Measurements from ENCODE around the gene UCMA. TPM values are rescaled to one million over a fixed set of nuclear protein-coding genes. Genes with fewer than 3 reads are reported as not detected.

UCMA gene
- total RNA-seq, 4 donors from 2014 or later = not detected

DNA sequence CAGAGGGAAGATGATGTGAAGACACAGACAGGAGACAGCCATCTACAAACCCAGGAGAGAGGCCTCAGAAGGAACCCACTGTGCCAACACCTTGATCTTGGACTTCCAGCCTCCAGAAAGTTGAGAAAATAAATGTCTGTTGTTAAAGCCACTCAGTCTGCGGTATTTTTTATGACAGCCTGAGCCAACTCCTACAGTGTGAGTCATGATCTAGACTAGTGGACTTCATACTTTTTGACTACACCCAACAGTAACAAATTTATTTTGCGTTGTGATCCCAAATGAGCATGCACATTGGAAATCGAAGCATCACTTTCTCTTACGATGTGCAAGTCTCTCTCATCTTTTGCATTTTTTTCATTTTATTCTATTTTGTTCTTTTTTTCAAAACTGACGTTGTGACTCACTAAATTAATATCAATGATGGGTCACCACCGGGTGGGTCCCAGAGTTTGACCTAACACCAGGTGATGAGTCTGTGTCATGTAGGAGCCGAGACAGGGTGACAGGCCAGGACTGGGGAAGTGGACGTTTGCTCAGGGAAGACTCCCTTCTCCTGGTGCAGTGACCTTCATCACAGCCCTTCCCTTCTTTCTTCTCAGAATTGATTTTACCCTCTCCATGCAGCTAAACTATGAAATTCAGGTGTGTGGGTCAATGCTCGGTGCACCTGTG is 36.8 kb upstream of the UCMA start:
- Histone ChIP-seq H3K4me1 (peaks cover 0 to 18% (median 0%) of the 10 kb centered on the region in 3 donors), H3K27me3 (no peaks in the 10 kb centered on the region), H3K36me3 (peaks cover 0 to under 1% of the 10 kb centered on the region in 2 donors), H3K27ac (peak overlapping the region in 1 of 4 donors; percentile 44), H3K9me3 (no peaks in the 10 kb centered on the region), H3K4me3 (no peak overlapping the region)
- WGBS, 2 donors (ENCODE audit: low coverage in 1 of 2) = 74 to 88% methylated on average over 5 to 6 of the region's 9 CpGs
- no peak for TF ChIP-seq POLR2A (IDR thresholded peaks at IDR 0.05)
- TF ChIP-seq, protein P1, sequence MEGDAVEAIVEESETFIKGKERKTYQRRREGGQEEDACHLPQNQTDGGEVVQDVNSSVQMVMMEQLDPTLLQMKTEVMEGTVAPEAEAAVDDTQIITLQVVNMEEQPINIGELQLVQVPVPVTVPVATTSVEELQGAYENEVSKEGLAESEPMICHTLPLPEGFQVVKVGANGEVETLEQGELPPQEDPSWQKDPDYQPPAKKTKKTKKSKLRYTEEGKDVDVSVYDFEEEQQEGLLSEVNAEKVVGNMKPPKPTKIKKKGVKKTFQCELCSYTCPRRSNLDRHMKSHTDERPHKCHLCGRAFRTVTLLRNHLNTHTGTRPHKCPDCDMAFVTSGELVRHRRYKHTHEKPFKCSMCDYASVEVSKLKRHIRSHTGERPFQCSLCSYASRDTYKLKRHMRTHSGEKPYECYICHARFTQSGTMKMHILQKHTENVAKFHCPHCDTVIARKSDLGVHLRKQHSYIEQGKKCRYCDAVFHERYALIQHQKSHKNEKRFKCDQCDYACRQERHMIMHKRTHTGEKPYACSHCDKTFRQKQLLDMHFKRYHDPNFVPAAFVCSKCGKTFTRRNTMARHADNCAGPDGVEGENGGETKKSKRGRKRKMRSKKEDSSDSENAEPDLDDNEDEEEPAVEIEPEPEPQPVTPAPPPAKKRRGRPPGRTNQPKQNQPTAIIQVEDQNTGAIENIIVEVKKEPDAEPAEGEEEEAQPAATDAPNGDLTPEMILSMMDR (IDR thresholded peaks at IDR 0.05) = no peak
- TF ChIP-seq POLR2AphosphoS5 (IDR thresholded peaks at IDR 0.05) = no peak
- no peak for TF ChIP-seq EP300 (IDR thresholded peaks at IDR 0.05)
- ATAC-seq = peak; percentile 62

DNA sequence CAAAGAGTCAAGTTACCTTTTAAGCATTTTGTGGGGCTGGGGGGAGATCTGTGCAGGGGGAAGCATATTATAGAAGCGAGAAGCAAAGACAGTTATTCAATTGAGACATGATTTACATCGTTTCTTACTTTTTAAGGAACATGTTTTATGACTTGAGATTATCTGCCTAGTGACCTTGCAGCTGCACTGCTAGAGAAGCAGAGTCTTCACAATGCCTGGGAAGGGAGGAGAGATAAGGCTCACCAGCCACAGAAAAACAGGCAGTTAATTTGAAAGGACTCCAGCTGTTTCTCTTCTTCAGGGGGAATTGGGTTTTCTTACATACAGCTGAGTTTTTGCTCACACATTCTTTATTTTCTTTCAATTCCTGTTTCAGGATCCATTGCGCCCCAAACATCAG is 34.7 kb upstream of the UCMA start:
- Histone ChIP-seq H3K27me3 (peaks cover 6% of the 10 kb centered on the region), H3K9me3 (no peaks in the 10 kb centered on the region), H3K4me3 (no peak overlapping the region), H3K36me3 (no peaks in the 10 kb centered on the region), H3K4me1 (peaks cover 0 to 18% (median 0%) of the 10 kb centered on the region in 3 donors), H3K27ac (no peak overlapping the region)
- no peak for TF ChIP-seq POLR2A (IDR thresholded peaks at IDR 0.05)
- TF ChIP-seq, protein P1 (IDR thresholded peaks at IDR 0.05) = no peak
- no peak for TF ChIP-seq EP300 (IDR thresholded peaks at IDR 0.05)
- TF ChIP-seq POLR2AphosphoS5 (IDR thresholded peaks at IDR 0.05) = no peak
- no peak for ATAC-seq
- WGBS, 2 donors (ENCODE audit: low coverage in 1 of 2) = 36 to 74% methylated on average over 3 of the region's 3 CpGs

DNA sequence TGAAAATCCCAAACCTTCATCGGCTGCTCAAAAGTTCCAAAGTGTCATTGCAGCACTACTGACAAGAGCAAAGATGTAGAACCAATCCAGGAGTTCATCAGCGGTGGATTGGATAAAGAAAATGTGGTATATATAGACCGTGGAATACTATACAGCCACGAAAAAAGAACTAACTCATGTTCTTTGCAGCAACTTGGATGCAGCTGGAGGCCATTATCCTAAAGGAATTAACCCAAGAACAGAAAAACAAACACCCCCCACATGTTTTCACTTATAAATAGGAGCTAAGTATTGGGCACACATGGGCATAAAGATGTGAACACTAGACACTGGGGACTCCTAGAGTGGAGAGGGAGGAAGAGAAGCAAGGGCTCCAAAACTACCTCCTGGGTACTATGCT is 34.1 kb upstream of the UCMA start:
- no peaks in the 10 kb centered on the region for H3K36me3 ChIP-seq
- no peak overlapping the region for H3K4me3 ChIP-seq
- 83% methylated on average over 4 of the region's 4 CpGs for WGBS, 2 donors (ENCODE audit: low coverage in 1 of 2)
- no peak overlapping the region for H3K27ac ChIP-seq
- TF ChIP-seq EP300 (IDR thresholded peaks at IDR 0.05) (no peak), POLR2AphosphoS5 (IDR thresholded peaks at IDR 0.05) (no peak), POLR2A (IDR thresholded peaks at IDR 0.05) (no peak)
- TF ChIP-seq, protein P1 (IDR thresholded peaks at IDR 0.05) = no peak
- H3K4me1 ChIP-seq = peaks cover 0 to 18% (median 0%) of the 10 kb centered on the region in 3 donors
- H3K9me3 ChIP-seq = no peaks in the 10 kb centered on the region
- H3K27me3 ChIP-seq = peaks cover 6% of the 10 kb centered on the region
- no peak for ATAC-seq

DNA sequence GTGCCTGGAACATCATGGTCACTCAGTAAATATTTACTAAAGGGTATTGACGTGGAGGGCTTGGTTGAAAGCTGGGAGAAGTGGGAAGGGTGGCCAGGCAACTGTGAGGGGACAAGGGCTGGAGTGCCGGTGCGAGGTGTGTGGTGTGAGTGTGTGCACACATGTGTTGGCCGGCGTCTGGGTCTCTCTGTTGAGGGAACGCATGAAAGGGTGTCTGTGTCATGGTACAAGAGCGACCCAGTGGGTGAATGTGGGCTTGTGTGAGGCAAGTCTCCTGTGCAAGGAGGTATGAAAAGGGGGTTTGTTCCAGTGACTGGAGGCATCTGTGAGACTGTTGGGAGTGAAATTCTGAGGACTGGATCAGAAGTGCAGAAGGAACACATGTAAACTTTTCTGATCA is 29.4 kb upstream of the UCMA start:
- 71 to 82% methylated on average over 4 to 7 of the region's 7 CpGs for WGBS, 2 donors (ENCODE audit: low coverage in 1 of 2)
- Histone ChIP-seq H3K27me3 (peaks cover 12% of the 10 kb centered on the region), H3K4me3 (no peak overlapping the region), H3K4me1 (no peaks in the 10 kb centered on the region), H3K36me3 (no peaks in the 10 kb centered on the region), H3K27ac (no peak overlapping the region), H3K9me3 (peaks cover 0 to 4% (median 0%) of the 10 kb centered on the region in 3 donors)
- TF ChIP-seq EP300 (IDR thresholded peaks at IDR 0.05) = no peak
- TF ChIP-seq POLR2A (IDR thresholded peaks at IDR 0.05) = no peak
- no peak for TF ChIP-seq POLR2AphosphoS5 (IDR thresholded peaks at IDR 0.05)
- TF ChIP-seq, protein P1 (IDR thresholded peaks at IDR 0.05) = no peak
- no peak for ATAC-seq

DNA sequence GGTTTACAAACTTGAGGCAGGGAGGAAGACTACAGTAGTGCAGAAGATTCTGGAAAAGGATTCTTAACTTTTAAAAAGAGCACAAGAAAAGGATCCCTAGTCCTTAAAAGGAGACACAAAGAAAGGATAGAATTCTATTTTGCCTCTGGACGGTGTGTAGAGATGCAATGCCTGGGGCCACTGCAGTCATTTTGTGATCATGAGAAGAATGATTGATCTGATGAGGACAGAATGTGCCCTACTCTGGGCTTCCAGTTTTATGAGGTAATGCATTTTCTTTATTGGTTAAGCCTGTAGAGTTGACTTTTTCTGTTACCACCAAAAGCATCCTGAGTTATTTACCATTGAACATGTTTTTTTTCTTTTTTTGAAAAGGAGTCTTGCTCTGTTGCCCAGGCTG is 28.3 kb upstream of the UCMA start:
- Histone ChIP-seq H3K4me1 (no peaks in the 10 kb centered on the region), H3K36me3 (no peaks in the 10 kb centered on the region), H3K4me3 (no peak overlapping the region), H3K9me3 (peaks cover 0 to 4% (median 0%) of the 10 kb centered on the region in 3 donors), H3K27ac (no peak overlapping the region), H3K27me3 (peaks cover 12% of the 10 kb centered on the region)
- ATAC-seq = no peak
- no peak for TF ChIP-seq EP300 (IDR thresholded peaks at IDR 0.05)
- TF ChIP-seq, protein P1 (IDR thresholded peaks at IDR 0.05) = no peak
- no peak for TF ChIP-seq POLR2AphosphoS5 (IDR thresholded peaks at IDR 0.05)
- TF ChIP-seq POLR2A (IDR thresholded peaks at IDR 0.05) = no peak
- WGBS, 2 donors (ENCODE audit: low coverage in 1 of 2) = 75 to 100% methylated on average over 1 of the region's 1 CpG
